ENCODE data around the gene OR2A2. TPM values are rescaled to one million over a fixed set of nuclear protein-coding genes. Genes with fewer than 3 reads are reported as not detected.

Gene OR2A2
- total RNA-seq, 6 experiments from 2014 or later: not detected

DNA sequence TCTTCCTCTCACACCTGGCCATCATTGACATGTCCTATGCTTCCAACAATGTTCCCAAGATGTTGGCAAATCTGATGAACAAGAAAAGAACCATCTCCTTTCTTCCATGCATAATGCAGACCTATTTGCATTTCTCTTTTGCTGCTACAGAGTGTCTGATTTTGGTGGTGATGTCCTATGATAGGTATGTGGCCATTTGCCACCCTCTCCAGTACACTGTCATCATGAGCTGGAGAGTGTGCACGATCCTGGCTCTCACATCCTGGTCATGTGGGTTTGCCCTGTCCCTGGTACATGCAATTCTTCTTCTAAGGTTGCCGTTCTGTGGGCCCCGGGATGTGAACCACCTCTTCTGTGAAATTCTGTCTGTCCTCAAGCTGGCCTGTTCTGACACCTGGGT, 32.8 kb downstream of the OR2A2 start:
- ATAC-seq (peak in 1 of 4 donors; percentile 38), DNase-seq (no peak)
- Histone ChIP-seq H3K27ac (no peak overlapping the region), H3K4me1 (peaks cover 0 to 3% (median 0%) of the 10 kb centered on the region in 4 donors), H3K27me3 (no peaks in the 10 kb centered on the region), H3K9me3 (no peaks in the 10 kb centered on the region), H3K36me3 (no peaks in the 10 kb centered on the region), H3K4me3 (no peak overlapping the region)
- intact Hi-C loops (cut with DNase I): no loop called here
- 67% methylated on average over 2 of the region's 3 CpGs for WGBS (ENCODE audit: insufficient coverage, low coverage, low lambda C conversion rate, missing lambda C conversion rate)
- no peak for TF ChIP-seq POLR2A (IDR thresholded peaks at IDR 0.05)

DNA sequence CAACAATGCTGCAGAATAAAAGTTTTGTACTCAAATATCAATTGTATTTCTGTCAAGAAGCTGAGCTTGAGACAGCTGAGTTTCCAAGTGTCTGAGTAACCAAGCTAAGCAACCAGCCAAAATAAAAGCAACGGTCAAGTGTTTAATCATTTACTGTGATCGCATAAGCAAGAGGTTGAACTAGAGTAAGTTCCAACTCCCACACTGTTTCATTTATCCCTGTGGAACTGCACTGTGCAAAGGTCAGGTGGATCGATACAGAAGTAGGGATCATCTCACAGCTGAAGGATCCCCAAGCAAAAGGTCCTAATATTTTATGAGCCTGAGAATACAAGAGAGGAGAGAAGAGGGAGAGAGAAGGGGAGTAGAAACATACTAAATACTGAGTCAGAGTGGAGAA, 35.0 kb downstream of the OR2A2 start:
- H3K27me3 ChIP-seq: no peaks in the 10 kb centered on the region
- peak; percentile 34 to 96 (median 92) for ATAC-seq
- H3K27ac ChIP-seq: no peak overlapping the region
- H3K4me1 ChIP-seq: peaks cover 0 to 3% (median 0%) of the 10 kb centered on the region in 4 donors
- no peak overlapping the region for H3K4me3 ChIP-seq
- DNase-seq: no peak
- 14% methylated on average over 3 of the region's 3 CpGs for WGBS (ENCODE audit: insufficient coverage, low coverage, low lambda C conversion rate, missing lambda C conversion rate)
- no peaks in the 10 kb centered on the region for H3K36me3 ChIP-seq
- intact Hi-C loops (cut with DNase I): no loop called here
- peaks cover 0 to 9% (median 0%) of the 10 kb centered on the region in 4 donors for H3K9me3 ChIP-seq
- no peak for TF ChIP-seq POLR2A (IDR thresholded peaks at IDR 0.05)
- TF ChIP-seq, protein P1, sequence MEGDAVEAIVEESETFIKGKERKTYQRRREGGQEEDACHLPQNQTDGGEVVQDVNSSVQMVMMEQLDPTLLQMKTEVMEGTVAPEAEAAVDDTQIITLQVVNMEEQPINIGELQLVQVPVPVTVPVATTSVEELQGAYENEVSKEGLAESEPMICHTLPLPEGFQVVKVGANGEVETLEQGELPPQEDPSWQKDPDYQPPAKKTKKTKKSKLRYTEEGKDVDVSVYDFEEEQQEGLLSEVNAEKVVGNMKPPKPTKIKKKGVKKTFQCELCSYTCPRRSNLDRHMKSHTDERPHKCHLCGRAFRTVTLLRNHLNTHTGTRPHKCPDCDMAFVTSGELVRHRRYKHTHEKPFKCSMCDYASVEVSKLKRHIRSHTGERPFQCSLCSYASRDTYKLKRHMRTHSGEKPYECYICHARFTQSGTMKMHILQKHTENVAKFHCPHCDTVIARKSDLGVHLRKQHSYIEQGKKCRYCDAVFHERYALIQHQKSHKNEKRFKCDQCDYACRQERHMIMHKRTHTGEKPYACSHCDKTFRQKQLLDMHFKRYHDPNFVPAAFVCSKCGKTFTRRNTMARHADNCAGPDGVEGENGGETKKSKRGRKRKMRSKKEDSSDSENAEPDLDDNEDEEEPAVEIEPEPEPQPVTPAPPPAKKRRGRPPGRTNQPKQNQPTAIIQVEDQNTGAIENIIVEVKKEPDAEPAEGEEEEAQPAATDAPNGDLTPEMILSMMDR (IDR thresholded peaks at IDR 0.05): no peak

DNA sequence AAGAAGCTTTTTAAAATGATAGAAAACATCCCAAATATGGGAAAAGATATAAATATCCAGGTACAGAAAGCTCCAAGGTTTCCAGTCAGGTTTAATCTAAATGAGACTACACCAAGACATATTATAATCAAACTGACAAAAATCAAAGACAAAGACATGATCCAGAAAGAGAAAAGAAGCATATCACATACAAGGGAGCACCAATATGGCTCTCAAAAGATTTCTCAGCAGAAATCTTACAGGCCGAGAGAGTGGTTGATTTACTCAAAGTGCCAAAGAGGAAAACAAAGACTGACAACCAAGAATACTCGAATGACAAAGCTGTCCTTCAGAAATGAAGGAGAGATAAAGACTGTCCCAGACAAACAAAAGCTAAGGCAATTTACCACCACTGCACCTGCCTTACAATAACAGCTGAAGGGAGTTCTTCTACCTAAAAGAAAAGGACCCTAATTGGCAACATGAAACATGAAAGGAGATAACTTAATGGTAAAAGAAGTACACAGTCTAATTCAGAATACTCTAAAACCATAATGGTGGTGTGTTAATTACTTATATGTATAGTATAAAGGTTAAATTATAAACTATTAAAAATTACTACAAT, 38.9 kb downstream of the OR2A2 start:
- H3K27ac ChIP-seq: no peak overlapping the region
- no peak for TF ChIP-seq POLR2A (IDR thresholded peaks at IDR 0.05)
- TF ChIP-seq, protein P1 (IDR thresholded peaks at IDR 0.05): no peak
- DNase-seq (no peak), ATAC-seq (no peak)
- intact Hi-C loops (cut with DNase I): no loop called here
- H3K4me3 ChIP-seq: no peak overlapping the region
- H3K9me3 ChIP-seq: peaks cover 0 to 9% (median 0%) of the 10 kb centered on the region in 4 donors
- no peaks in the 10 kb centered on the region for H3K27me3 ChIP-seq
- peaks cover 0 to 3% (median 0%) of the 10 kb centered on the region in 4 donors for H3K4me1 ChIP-seq
- no peaks in the 10 kb centered on the region for H3K36me3 ChIP-seq
- WGBS (ENCODE audit: insufficient coverage, low coverage, low lambda C conversion rate, missing lambda C conversion rate): 70% methylated on average over 2 of the region's 2 CpGs

DNA sequence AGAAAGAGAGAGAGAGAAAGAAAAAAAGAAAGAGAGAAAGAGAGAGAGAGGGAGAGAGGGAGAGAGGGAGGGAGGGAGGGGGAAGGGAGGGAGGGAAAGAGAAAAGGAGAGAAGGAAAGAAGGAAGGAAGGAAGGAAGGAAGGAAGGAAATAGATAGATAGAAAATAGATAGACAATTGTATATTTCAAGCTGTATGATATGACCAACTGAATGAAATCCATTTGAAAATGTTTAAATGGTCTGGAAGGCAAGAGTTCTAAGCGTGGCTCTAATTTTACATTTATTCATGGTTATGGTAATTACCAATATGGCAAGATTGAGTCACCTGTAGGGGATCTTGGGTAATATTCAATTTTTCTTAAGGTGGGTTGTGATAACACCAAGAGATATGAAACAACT, 49.5 kb downstream of the OR2A2 start:
- no peak for ATAC-seq
- 82% methylated on average over 1 of the region's 1 CpG for WGBS (ENCODE audit: insufficient coverage, low coverage, low lambda C conversion rate, missing lambda C conversion rate)

More for the DNA sequence above, 49.5 kb downstream of the OR2A2 start:
- TF ChIP-seq, protein P1 (IDR thresholded peaks at IDR 0.05): no peak
- TF ChIP-seq POLR2A (IDR thresholded peaks at IDR 0.05): no peak
- H3K27ac ChIP-seq: no peak overlapping the region
- intact Hi-C loops (cut with DNase I): no loop called here
- H3K9me3 ChIP-seq: no peaks in the 10 kb centered on the region
- no peaks in the 10 kb centered on the region for H3K36me3 ChIP-seq
- no peak for DNase-seq
- no peaks in the 10 kb centered on the region for H3K4me1 ChIP-seq
- H3K4me3 ChIP-seq: no peak overlapping the region
- H3K27me3 ChIP-seq: no peaks in the 10 kb centered on the region

Small RNAs within 50 kb of the gene (small RNA-seq; reads per million reads assigned to genes)
- 0 reads per million in 2 experiments for gene OR2A41P

Other genes with a start within 250 kb of the OR2A2 start
- 10 to 100 TPM; 31.6 to 52.9 (median 45.8) TPM for gene TCAF1, start 207.4 kb upstream of the OR2A2 start, total RNA-seq
- not detected for gene OR2F2, start 174.3 kb upstream of the OR2A2 start, total RNA-seq
- gene OR2F1, start 154.7 kb upstream of the OR2A2 start, total RNA-seq: not detected
- not detected for gene OR6B1, start 109.3 kb upstream of the OR2A2 start, total RNA-seq
- not detected for gene OR2A5, start 60.6 kb upstream of the OR2A2 start, total RNA-seq
- not detected for gene OR2A25, start 39.8 kb upstream of the OR2A2 start, total RNA-seq
- gene OR2A12, start 23.3 kb upstream of the OR2A2 start, total RNA-seq: not detected
- not detected for gene OR2A14, start 13.6 kb downstream of the OR2A2 start, total RNA-seq
- 1 to 10 TPM; 2.1 to 4.5 (median 3.5) TPM for gene CTAGE4, start 73.9 kb downstream of the OR2A2 start, total RNA-seq
- gene ARHGEF35, start 86.2 kb downstream of the OR2A2 start, total RNA-seq: 10 to 100 TPM in 1 of 6 experiments, 1 to 10 TPM in 5; 3.6 to 10.8 (median 5.8) TPM
- not detected for gene OR2A42, start 130.0 kb downstream of the OR2A2 start, total RNA-seq
- gene OR2A7, start 155.2 kb downstream of the OR2A2 start, total RNA-seq: 1 to 10 TPM; 1.5 to 5.6 (median 3.5) TPM
- gene CTAGE8, start 159.7 kb downstream of the OR2A2 start, total RNA-seq: 1 to 10 TPM in 2 of 6 experiments, under 1 TPM in 4; 0.53 to 1.3 (median 0.71) TPM
- under 1 TPM in 1 of 6 experiments, not detected in 5; 0.09 TPM for gene OR2A1, start 202.8 kb downstream of the OR2A2 start, total RNA-seq
- 10 to 100 TPM; 10.2 to 18.2 (median 15.0) TPM for gene ARHGEF5, start 245.8 kb downstream of the OR2A2 start, total RNA-seq

Measured in right lobe of liver (tissue), 6 donors.